Measurements from ENCODE around the gene FEZ2. TPM values are rescaled to one million over a fixed set of nuclear protein-coding genes. Genes with fewer than 3 reads are reported as not detected.

The FEZ2 gene
- total RNA-seq, 1 experiment from 2014 or later: 26.5 TPM

GRCh38 chr2:36530178-36530982 lies 67.6 kb downstream of the FEZ2 start:
- no peak for DNase-seq (ENCODE audit: low spot score)

- DNase-seq (ENCODE audit: low spot score): no peak
Measured at GRCh38 chr2:36528766-36529392, 69.1 kb downstream of the FEZ2 start.

- DNase-seq (ENCODE audit: low spot score): no peak
Measured at GRCh38 chr2:36528274-36528673, 69.7 kb downstream of the FEZ2 start.

- no peak for DNase-seq (ENCODE audit: low spot score)
Measured at GRCh38 chr2:36526226-36526625, 71.7 kb downstream of the FEZ2 start.

- DNase-seq (ENCODE audit: low spot score): no peak
Measured at GRCh38 chr2:36525245-36525644, 72.7 kb downstream of the FEZ2 start.

GRCh38 chr2:36523153-36523552 lies 74.8 kb downstream of the FEZ2 start:
- DNase-seq (ENCODE audit: low spot score): no peak

- no peak for DNase-seq (ENCODE audit: low spot score)
Measured at GRCh38 chr2:36520431-36520830, 77.5 kb downstream of the FEZ2 start.

GRCh38 chr2:36516136-36516870 lies 81.7 kb downstream of the FEZ2 start:
- DNase-seq (ENCODE audit: low spot score): no peak

GRCh38 chr2:36515538-36515937 lies 82.4 kb downstream of the FEZ2 start:
- DNase-seq (ENCODE audit: low spot score): no peak

- no peak for DNase-seq (ENCODE audit: low spot score)
Measured at GRCh38 chr2:36513661-36514060, 84.3 kb downstream of the FEZ2 start.

GRCh38 chr2:36512705-36513104 lies 85.3 kb downstream of the FEZ2 start:
- no peak for DNase-seq (ENCODE audit: low spot score)

GRCh38 chr2:36511858-36512603 lies 85.9 kb downstream of the FEZ2 start:
- no peak for DNase-seq (ENCODE audit: low spot score)

GRCh38 chr2:36509075-36509474 lies 88.9 kb downstream of the FEZ2 start:
- DNase-seq (ENCODE audit: low spot score): no peak

GRCh38 chr2:36507408-36507812 lies 90.6 kb downstream of the FEZ2 start:
- peak; percentile 5 for DNase-seq (ENCODE audit: low spot score)

Other genes with a start within 250 kb of the FEZ2 start
- gene CRIM1, start 242.4 kb downstream of the FEZ2 start, total RNA-seq (2014; rRNA removed; shearing (Covaris generic)): 8.3 and 8.8 TPM in 2 replicates
- gene VIT, start 98.5 kb upstream of the FEZ2 start, total RNA-seq (2014; rRNA removed; shearing (Covaris generic)): 2.4 and 3.6 TPM in 2 replicates

All from H4 (cell line).